SK-N-SH treated with all-trans-retinoic acid at 6 μM for 48 hours (cell line): ENCODE measurements around the gene UBE2U.

Experiments
- ARNTL ChIP-seq: fragments of 450-650 bp; formaldehyde crosslinking; IDR thresholded peaks from 2 replicates; pipeline ENCODE4 v1.5.0; 2020; ENCODE audit warnings: low read depth, mild to moderate bottlenecking, moderate library complexity, borderline replicate concordance
- CREB5 ChIP-seq: fragments of 250-450 bp; sonication (Bioruptor Pico); IDR thresholded peaks from 2 replicates; pipeline ENCODE4 v1.5.1; 2020; ENCODE audit warnings: low read depth, mild to moderate bottlenecking, moderate library complexity
- CSDC2 ChIP-seq: fragments of 250-450 bp; sonication (Bioruptor Pico); IDR thresholded peaks from 2 replicates; pipeline ENCODE4 v1.5.0; 2020; ENCODE audit warnings: mild to moderate bottlenecking, moderate library complexity
- ISL1 ChIP-seq: fragments of 250-450 bp; sonication (Bioruptor Pico); IDR thresholded peaks from 2 replicates; pipeline ENCODE4 v2.1.2; 2022; ENCODE audit warnings: mild to moderate bottlenecking, moderate library complexity
- POU6F1 ChIP-seq: fragments of 250-450 bp; sonication (Bioruptor Pico); IDR thresholded peaks from 2 replicates; pipeline ENCODE4 v1.8.0; 2021; ENCODE audit warnings: low read depth, mild to moderate bottlenecking, moderate library complexity, borderline replicate concordance
- PPARA ChIP-seq: fragments of 250-450 bp; sonication (Bioruptor Pico); IDR thresholded peaks from 2 replicates; pipeline ENCODE4 v1.5.0; 2020; ENCODE audit warnings: mild to moderate bottlenecking, borderline replicate concordance
- RARB ChIP-seq: fragments of 250-450 bp; sonication (Bioruptor Pico); IDR thresholded peaks from 2 replicates; pipeline ENCODE4 v1.8.0; 2021; ENCODE audit warnings: mild to moderate bottlenecking, moderate library complexity
- SNAI2 ChIP-seq: fragments of 250-450 bp; sonication (Bioruptor Pico); IDR thresholded peaks from 2 replicates; pipeline ENCODE4 v1.5.0; 2020; ENCODE audit warnings: mild to moderate bottlenecking, moderate library complexity
- TCF4 ChIP-seq: fragments of 250-450 bp; sonication (Bioruptor Pico); IDR thresholded peaks from 2 replicates; pipeline ENCODE4 v1.8.0; 2021; ENCODE audit warnings: mild to moderate bottlenecking, moderate library complexity, borderline replicate concordance
- TOX ChIP-seq: fragments of 250-450 bp; sonication (Bioruptor Pico); IDR thresholded peaks from 2 replicates; pipeline ENCODE4 v1.8.0; 2021; ENCODE audit warnings: mild to moderate bottlenecking, moderate library complexity, borderline replicate concordance
- ZFP3 ChIP-seq: fragments of 250-450 bp; sonication (Bioruptor Pico); IDR thresholded peaks from 2 replicates; pipeline ENCODE4 v1.5.0; 2020; ENCODE audit warnings: mild to moderate bottlenecking, moderate library complexity
- ZFP30 ChIP-seq: fragments of 450-650 bp; formaldehyde crosslinking; IDR thresholded peaks from 2 replicates; pipeline ENCODE4 v1.5.0; 2022; ENCODE audit warnings: mild to moderate bottlenecking, moderate library complexity
- ZNF70 ChIP-seq: fragments of 450-650 bp; formaldehyde crosslinking; IDR thresholded peaks from 2 replicates; pipeline ENCODE4 v1.5.0; 2020; ENCODE audit warnings: mild to moderate bottlenecking, moderate library complexity
- ZNF8 ChIP-seq: fragments of 450-650 bp; formaldehyde crosslinking; IDR thresholded peaks from 2 replicates; pipeline ENCODE4 v1.5.0; 2020; ENCODE audit warnings: mild to moderate bottlenecking, moderate library complexity

GRCh38 chr1:64280001-64280400 is 76.6 kb downstream of the UBE2U start:
- TF ChIP-seq ISL1 (no peak), TCF4 (CRISPR knock-in tag) (no peak), ARNTL (no peak), PPARA (CRISPR knock-in tag) (no peak), CSDC2 (CRISPR knock-in tag) (no peak), CREB5 (no peak), POU6F1 (no peak), TOX (CRISPR knock-in tag) (no peak), ZFP30 (no peak), ZNF8 (CRISPR knock-in tag) (no peak), RARB (CRISPR knock-in tag) (no peak), ZFP3 (CRISPR knock-in tag) (no peak), ZNF70 (CRISPR knock-in tag) (no peak), SNAI2 (CRISPR knock-in tag) (no peak)
